HG03575 (cell line): Measurements from ENCODE around the gene SLC43A1.

Source experiments
- ATAC-seq: cut with Tn5 transposase; IDR thresholded peaks from one replicate; pipeline ENCODE4 v1.9.1; 2021; ENCODE audit not compliant: unreplicated experiment, insufficient number of reproducible peaks, low FRiP score; ENCODE audit errors: extremely low read depth

SLC43A1 gene

DNA sequence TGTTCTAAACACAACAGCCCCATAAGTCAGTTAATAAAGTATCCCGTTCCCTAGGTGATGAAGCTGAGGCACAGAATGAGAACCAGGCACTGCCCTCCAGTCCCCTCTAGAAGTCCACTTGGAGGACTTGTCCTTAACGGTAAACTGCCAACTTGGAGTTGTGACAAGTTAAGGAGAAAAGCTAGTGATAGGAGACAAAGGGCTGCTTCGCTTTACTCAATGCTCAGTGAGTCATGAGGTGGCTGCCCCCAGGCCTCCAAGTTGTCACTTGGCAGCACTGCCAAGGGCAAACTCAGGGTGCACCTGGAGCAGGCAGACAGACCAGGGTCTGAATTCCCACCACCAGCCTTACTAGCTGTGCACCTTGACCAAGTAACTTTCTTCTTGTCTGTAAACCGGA is 13.5 kb downstream of the SLC43A1 start:
- ATAC-seq, result no peak

DNA sequence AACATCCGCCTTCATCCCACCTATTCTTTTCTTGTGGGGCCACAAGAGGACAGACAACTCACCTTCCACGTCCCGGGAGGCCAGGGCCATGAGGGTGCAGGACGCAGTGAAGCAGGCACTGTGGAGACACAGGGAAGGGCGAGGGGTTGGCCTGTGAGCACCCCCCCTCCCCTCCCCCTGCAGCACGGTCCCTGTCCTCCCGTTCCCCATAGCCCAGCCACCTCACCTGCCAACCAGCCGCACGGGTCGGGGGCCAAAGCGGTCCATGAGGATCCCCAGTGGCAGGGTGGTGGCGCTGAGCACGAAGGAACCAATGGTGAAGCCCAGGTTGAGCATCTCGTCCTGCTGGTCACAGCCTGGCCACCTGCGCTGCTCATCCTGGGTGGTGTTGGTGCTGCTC is 14.6 kb downstream of the SLC43A1 start:
- no peak for ATAC-seq

DNA sequence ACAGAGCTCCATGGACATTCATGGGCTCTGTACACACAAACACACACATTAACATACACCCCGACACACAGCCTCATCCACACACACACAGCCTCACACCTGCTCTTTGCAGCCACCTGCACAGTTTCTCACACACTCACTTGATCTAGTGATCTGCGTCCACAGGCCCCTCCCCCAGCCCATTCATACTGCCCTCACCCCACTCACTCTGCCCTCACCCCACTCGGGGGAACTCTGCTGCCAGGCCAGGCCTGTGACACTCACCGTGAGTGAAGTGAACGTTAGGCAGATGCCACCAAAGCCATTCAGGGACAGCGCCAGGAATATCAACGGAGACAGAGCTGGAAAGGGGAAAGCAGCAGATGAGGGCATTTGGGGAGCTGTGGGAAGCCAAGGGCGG is 15.0 kb downstream of the SLC43A1 start:
- no peak for ATAC-seq

DNA sequence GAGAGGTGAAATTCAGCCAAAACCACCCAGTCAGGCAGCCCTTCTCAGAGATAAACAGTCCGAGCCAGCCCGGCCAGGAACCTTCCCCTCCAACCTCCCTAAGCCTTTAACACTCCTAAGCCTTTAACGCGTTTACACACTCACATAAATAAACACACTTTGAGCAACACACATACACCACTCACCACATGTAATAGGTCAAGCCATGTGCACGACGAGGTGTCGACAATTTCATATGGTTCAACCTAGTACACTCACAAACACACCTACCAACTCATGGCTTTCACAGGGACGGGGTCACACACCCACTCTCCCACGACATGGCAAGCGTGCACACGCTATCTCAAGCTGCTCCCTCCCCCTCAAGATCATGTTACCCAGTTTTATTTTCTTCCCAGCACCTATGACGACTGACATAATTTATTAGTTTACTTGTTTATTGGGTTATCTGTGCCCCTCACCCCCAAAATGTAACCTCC is 15.5 kb downstream of the SLC43A1 start:
- no peak for ATAC-seq

DNA sequence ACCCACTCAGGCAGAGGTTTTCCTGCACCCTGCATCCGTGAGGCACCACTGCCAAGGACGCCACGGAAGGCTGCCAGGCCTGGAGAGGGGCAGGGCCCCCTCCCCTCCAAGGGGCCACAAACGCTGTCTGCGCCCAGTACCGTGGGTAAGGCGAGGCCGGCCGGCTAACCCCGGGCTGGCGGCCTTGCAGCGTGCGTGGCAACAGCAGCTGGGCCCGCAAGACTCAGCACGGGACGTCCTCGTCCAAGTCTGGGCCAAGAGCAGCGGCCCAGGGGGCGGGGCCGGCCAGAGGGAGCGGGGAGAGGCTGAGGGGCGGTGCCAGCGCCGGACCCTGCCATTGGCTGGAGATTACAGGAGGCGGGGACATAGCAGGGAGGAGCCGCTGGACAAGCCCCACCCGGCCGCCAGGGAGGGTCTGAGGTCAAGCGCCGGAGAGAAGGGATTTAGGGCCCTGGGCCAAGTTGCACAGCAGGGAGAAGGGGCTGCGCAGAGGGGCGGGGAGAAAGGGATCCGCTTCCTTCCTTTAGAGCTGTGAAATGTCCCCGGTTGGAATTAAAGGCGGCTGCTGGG is 16.0 kb downstream of the SLC43A1 start:
- ATAC-seq, result peak; percentile 98

DNA sequence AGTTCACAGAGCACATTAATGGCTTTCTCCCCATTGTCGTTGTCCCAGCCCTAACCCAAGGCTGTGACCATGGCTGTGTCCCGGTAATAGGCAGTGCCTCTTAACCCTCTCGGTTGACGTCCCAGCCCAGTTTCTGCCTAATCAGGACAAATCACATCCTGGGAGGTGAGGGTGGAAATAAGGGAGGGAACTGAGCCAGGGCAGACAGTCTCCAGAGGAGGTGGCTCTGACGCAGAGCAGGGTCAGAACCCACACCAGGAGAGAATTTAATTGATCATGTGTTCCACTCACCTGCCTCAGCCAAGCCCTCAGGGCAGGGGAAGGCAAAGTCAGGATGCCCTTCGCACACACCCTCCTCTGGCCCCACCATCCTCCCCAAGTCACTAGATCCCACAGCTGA is 17.0 kb downstream of the SLC43A1 start:
- no peak for ATAC-seq

DNA sequence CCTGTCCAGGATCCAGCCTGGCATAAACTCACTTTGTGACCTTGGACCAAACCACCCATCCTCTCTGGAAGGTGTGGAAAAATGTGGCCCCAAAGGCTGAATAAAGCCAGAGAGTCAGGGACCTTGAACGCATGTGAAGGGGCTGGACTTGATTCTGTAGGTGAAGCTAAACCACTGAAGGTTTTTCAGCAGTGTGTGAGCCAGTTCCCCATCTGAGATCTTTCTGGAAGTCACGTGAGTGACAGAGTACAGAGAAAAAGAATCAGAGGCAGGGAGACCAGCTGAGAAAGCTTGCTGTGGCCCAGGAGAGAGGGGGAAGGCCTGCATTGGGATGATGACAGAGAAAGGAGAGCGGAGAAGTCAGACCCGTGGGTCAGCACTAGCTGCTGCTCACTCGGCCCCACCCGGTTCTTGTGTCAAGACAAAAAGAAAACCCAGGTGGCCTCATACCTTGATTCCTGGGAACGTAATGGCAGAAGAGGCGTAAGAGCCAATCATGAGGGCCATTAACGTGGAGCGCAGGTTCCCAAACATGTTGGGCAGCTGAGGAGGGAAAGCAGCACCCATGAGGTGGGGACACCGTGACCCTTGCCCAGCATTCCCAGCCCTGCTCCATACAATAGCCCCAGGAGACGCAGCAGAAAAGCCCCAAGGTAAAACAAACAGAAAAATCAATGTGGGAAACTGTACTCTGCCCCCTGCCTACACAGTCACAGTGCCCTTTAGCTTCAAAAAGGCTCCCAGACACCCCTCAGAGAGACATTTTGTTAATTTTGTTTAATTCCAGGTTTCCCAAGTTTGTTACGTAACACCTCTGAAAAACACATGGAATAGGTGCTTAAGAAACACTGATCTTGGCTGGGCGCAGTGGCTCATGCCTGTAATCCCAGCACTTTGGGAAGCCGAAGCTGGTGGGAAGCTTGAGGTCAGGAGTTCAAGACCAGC is 17.9 kb downstream of the SLC43A1 start:
- ATAC-seq, result no peak

DNA sequence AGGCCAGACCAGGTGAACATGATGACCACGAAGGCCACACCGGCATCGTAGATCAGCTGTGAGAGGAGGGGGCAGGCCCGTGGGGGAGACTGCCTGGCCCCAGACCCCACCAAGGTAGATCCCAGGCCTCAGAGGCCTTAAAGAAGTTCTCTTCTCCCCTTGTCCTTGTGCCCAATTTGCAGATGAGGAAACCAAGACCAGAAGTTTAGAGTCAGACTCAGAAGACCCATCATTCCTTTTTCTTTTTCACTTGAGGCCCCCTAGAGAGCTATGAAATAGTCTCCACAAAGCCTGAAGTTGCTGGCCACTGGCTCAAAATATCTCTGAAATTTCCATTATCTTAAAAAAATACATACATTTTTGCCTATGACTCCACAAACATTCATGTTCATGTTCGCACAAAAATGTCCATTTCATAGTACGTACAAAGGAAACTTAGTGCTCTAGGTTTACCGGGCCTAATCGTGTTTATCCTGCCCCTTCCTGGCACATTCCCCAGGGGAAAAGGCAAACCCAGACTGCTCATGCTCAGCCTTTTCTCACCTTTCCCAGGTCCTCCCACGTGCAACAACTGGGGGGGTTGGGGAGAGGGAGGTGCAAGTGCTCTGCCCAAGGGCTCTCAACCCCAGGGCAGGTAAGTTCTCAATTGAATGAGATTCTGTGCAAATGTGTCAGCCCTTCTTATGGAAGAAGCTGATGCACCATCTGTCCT is 19.2 kb downstream of the SLC43A1 start:
- ATAC-seq, result no peak

DNA sequence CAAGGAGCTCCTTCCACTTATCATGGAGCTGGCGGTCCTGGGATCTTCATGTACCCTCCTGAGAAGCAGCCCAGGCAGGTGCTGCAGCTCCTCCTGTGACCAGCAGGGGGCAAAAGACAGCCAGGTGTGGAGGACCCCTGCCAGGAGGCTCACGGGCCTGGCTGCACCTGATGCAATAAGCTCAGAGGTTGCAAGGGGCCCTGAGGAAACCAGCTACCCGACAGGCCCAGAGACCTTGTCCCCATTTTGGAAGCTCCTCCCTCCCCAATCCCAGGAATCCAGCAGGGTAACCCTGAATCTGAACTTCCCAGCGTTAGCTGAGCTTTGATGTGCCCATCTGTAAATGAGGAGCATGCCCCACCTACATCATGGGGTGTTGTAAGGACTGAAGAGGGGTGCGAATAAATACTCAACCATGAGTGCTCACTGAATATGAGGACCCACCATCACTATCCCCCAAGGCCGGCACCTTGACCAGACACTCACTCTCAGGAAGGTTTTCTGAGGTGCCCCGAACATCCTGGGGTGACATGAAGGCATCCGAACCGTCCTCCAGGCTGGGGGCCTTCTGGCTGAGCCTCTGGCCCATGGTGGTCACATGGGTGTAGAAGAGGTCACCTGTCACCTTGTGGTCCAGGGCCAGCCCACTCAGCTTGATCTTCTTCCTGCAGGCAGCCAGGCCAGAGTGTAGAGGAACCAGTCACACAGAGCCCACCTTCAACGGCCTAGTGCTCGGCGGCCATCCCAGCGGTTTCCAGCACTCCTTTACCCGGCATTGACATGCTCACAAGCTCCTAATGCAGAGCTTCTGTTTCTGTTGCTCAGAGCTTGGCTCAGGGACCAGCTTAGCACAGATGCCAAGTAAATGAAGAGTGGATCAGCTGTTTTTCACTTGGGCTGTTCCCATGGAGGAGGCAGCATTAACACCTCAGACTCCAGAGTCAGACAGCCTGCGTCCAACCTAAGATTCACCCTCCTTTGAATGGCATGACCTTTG is 21.7 kb downstream of the SLC43A1 start:
- ATAC-seq, result no peak

DNA sequence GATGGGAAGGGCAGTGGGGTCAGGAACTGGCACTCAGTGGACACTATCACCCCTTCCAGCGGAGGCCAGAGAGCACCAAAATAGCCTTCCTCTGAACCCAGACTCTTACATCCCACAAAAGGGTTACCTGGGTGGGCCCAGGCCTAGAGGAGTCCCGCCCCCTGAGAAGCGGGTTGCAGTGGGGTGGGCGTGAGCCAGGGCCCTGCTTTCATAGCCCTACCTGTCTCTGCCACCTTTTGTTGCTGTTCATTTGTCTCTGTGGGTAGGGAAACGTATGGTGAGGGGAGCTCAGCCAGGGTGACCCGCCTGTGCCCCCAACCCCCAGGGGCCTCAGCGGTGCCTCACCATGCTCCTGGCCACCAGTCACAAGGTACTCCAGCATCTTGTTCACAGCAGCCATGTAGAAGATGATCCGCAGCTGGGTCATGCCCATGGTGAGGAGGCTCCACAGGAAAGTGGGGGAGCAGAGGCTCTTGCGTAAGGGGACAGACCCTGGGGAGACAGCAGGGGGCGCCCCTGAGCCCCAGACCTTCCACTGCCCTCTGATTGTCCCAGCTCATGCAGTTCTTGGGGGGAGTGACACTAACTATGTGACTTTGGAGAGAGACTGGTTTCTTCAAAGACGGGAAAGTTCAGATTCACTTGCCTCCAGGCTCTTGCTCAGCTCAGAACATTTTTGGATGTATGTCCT is 24.0 kb downstream of the SLC43A1 start:
- ATAC-seq, result no peak

DNA sequence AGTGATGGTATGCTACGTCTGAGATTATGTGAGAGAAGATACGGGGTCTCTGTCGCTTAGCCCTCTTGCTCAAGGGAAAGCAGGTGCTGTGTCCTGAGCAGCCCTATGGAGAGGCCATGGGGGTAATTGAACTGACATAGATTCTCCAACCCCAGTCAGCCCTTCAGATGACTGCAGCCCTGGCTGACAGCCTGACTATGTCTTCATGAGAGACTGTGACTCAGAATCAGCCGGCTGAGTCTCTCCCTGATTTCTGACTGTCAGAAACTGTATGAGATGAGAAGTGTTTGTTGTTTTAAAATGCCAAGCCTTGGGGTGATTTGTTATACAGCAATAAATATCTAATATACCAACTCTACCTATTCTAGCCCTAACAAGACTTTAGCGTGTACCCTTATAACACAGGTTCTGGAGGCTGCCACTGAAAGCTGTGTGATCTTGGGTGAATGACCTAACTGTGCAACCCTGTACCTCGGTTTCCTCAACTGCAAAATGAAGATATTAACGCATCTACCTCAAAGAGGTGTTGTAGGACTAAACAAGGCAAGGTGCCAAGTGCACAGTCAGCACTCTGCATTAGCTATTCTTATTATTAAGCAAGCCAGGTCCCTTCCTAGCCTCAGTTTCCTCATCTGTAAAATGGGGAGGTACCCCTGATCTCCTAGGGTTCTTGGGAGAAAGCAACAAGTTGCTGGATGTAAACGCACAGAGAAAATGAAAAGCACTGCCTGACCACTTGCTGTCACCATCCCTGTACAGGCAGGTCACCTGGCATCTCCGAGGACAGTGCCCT is 24.9 kb downstream of the SLC43A1 start:
- ATAC-seq, result no peak

DNA sequence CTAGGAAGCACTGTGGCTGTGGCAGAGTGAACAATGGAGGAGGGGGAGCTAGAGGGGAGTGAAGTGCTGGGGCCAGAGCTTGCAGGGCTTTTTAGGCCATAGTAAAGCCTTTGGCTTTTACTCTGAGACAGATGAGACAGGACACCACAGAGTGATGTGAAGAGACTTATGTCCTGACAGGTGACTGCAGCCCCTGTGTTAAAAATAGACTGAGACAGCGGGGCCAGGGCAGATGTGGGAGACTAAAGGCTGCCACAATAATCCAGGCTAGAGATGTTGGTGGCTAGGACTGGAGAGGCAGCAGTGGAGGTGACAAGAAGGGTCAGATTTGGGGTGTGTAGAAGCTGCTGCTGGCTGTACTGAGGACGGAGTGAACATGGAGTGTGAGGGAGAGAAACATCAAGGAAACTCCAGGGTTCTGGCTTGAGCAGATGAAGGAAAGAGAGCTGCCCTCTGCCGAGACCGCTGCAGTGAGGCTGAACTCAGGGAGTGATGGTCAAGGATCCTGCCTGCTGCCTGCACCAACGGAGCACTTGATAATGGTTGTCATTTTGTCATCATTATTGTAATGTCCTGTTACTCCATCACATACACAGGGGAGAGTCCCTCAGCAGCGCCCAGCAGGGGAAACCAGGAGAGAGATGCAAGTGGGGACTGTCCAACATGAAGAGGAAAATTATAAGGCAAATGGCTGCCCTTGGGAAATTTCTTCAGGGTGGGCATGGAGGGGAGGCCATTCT is 27.4 kb downstream of the SLC43A1 start:
- no peak for ATAC-seq

DNA sequence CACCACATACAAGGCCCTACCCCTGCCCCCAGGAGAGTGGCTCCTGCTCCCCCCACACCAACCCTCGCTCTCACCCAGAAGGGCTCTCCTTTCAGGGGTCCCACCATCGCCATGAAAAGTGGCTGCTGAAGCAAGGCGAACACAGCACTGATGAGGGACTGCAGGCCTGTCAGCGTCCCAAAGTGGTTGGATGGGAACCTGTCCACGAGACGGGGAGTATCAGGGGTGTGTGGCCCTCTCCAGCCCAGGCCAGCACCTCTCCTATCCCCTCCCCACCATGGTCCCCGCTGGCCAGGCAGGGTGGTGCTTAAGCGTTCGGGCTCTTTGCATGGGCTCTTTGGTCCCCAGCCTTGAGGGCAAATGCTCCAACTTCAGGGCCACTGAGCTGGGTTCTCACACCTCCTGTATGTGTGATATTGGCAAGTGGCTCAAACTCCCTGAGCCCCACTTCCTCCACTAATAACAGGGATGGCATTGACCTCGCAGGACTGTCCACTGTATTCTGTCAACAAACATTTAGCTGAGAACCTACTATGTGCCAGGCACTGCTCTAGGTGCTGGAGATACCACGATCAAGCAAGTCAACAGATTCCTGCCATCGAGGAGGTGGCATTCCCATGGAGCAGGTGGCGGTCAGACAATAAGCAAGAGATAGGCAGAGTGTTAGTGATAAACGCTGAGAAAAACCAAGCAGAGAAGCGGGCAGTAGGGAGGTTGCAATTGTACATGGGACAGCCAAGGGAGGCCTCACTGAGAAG is 28.3 kb downstream of the SLC43A1 start:
- no peak for ATAC-seq

DNA sequence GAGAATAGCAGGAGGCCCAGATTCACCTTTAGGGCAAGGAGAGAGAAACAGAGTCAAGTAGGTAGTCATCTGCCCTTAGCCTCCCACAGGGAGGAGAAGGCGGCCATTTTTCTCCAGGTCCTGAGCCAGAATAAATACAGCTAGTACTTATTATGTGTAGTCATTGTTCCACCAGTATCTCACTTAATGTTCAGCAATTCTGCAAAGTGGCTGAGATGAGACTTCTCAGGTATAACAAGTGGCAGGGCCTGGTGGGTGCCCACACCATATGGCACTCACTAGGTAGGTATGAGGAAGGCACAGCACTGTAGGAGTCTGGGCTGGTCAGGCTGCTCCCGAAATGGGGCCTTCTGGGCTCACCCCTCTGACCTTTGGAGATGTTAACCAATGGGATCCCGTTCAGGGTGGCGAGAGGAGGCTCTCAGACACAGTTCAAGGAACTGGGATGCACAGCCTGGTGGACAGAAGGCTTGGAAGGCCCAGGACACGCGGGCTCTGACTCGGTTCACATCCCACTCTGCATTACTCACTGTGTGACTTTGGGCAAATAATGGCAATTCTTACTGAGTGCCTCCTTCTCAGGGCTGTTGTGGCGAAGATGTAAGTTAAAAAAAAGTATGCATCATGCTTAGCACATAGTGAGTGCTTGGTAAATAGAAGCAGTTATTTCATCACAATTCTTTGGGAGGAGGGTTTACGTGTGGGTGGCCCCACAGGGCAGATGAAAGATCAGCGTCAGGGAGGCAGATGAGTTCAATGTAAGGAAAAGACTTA is 30.1 kb downstream of the SLC43A1 start:
- no peak for ATAC-seq

DNA sequence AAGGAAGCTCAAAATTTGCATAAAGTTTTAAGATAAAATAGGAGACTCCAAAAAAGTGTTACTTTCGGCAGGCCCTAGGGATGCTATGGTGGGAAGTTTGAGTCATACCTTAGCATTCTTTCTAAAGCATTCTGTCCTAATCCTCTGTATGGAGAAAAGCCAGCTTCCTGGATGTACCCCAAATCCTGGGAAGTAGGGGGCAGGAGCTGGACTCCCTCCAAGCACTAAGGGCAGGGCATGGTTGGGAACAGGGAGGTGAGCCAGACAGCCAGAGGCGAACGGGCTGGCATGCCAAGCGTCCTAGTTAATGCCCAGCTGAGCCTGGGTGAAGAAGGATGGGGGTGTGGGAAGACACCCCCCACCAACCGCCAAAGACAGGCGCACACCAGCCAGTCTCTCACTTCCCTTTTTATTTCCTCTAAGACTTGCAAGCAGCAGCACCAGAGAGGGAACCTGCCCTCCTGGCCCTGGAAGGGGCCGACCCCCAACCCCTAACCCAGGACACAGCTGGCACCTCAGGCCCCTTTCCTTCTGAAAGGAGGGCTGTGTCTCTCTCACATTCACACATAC is 31.3 kb downstream of the SLC43A1 start:
- ATAC-seq, result peak; percentile 47
